Endothelial cell of umbilical vein (primary cell): ENCODE data around the gene DSC1. TPM values are rescaled to one million over a fixed set of nuclear protein-coding genes. Genes with fewer than 3 reads are reported as not detected.

Experiments
- BruUV-seq: library from RNA; stranded (reverse); fragments of 400-500 nt; replicated peaks from 2 replicates; lab custom pipeline; 2021; lab: Mats Ljungman, UMichigan
- CTCF ChIA-PET: fragments of 300-600, 350-600 bp; sonication (Branson Sonifier 250); formaldehyde crosslinking; loops from one replicate; lab custom pipeline; 2021; ENCODE audit warnings: antibody characterized with exemption, inconsistent platforms; lab: Charles Lee
- POLR2A ChIA-PET: fragments of 300-600, 350-600 bp; sonication (Branson Sonifier 250); formaldehyde crosslinking; loops from one replicate; lab custom pipeline; 2021; ENCODE audit warnings: antibody characterized with exemption, inconsistent platforms; lab: Charles Lee
- DNase-seq: peaks from one replicate; pipeline ENCODE4 v3.0.0-alpha.2; 2011; ENCODE audit warnings: low read depth, low spot score
- FAIRE-seq: peaks from 2 replicates; lab custom pipeline; 2011; peaks lifted over from hg19 to GRCh38; lab: Jason Lieb, UNC
- H2AFZ ChIP-seq: 2 replicates; pipeline ENCODE4 v1.6.0; 2012; ENCODE audit warnings: low read depth, low read length, control low read depth, inconsistent platforms
- H3K27ac ChIP-seq: 2 replicates; pipeline ENCODE4 v1.5.1; 2011; ENCODE audit warnings: low read depth, mild to moderate bottlenecking, control low read depth, low read length, moderate library complexity; ENCODE audit not compliant: insufficient read depth
- H3K27me3 ChIP-seq, 2 experiments: 2 replicates each; pipeline versions ENCODE4 v1.6.0 to v1.6.1; 2011; ENCODE audit warnings: low read length in 2 of 2, mixed read lengths in 1 of 2; ENCODE audit not compliant: control insufficient read depth in 2 of 2, insufficient read depth in 2 of 2
- H3K36me3 ChIP-seq, 2 experiments: 2 replicates in 1 of 2; 3 replicates in 1 of 2; pipeline ENCODE4 v1.5.1; 2011; ENCODE audit warnings: low read length in 2 of 2, mild to moderate bottlenecking in 1 of 2, moderate library complexity in 1 of 2; ENCODE audit not compliant: control insufficient read depth in 2 of 2, insufficient read depth in 2 of 2; ENCODE audit errors: extremely low read depth in 1 of 2
- H3K4me1 ChIP-seq: 3 replicates; pipeline ENCODE4 v1.5.1; 2011; ENCODE audit warnings: mild to moderate bottlenecking, low read length; ENCODE audit not compliant: control insufficient read depth, insufficient read depth; ENCODE audit errors: extremely low read depth
- H3K4me2 ChIP-seq: 2 replicates; pipeline ENCODE4 v1.6.1; 2011; ENCODE audit warnings: low read length, control low read depth, mixed read lengths; ENCODE audit not compliant: insufficient read depth
- H3K4me3 ChIP-seq, 3 experiments: fragments of 200-600 bp in 1 of 3; sonication (generic), shearing (Covaris generic) in 1 of 3; replicated peaks in 1 of 3; 2 replicates each; pipeline ENCODE4 v1.5.1; 2011 to 2016; ENCODE audit warnings: control low read depth in 3 of 3, low read length in 3 of 3, mild to moderate bottlenecking in 2 of 3, inconsistent platforms in 1 of 3, low read depth in 1 of 3, moderate library complexity in 1 of 3; ENCODE audit not compliant: insufficient read depth in 1 of 3
- H3K79me2 ChIP-seq: 2 replicates; pipeline ENCODE4 v1.6.0; 2012; ENCODE audit warnings: low read length, inconsistent platforms; ENCODE audit not compliant: control insufficient read depth, insufficient read depth
- H3K9ac ChIP-seq: replicated peaks from 2 replicates; pipeline ENCODE3; 2011; ENCODE audit warnings: low read length, control low read depth; ENCODE audit not compliant: insufficient read depth; ENCODE audit errors: extremely low read depth
- H3K9me1 ChIP-seq: replicated peaks from 3 replicates; pipeline ENCODE4 v1.6.0; 2011; ENCODE audit warnings: mild to moderate bottlenecking, low read length; ENCODE audit not compliant: control insufficient read depth, insufficient read depth; ENCODE audit errors: extremely low read depth
- H3K9me3 ChIP-seq: replicated peaks from 2 replicates; pipeline ENCODE4 v1.5.1; 2012; ENCODE audit warnings: low read length, inconsistent platforms; ENCODE audit not compliant: control insufficient read depth, insufficient read depth
- H4K20me1 ChIP-seq: replicated peaks from 2 replicates; pipeline ENCODE3; 2011; ENCODE audit warnings: mild to moderate bottlenecking, low read length; ENCODE audit not compliant: control insufficient read depth, insufficient read depth; ENCODE audit errors: extremely low read depth
- CTCF ChIP-seq, 2 donors: IDR thresholded peaks; 1 replicate in 1 of 2; 2 replicates in 1 of 2; pipeline ENCODE4 v1.5.1; 2011; ENCODE audit warnings: low read length in 2 of 2, mild to moderate bottlenecking in 2 of 2, moderate library complexity in 2 of 2, control low read depth in 1 of 2, inconsistent platforms in 1 of 2, low read depth in 1 of 2; ENCODE audit not compliant: insufficient read depth in 1 of 2; ENCODE audit errors: extremely low read depth in 1 of 2
- EZH2 ChIP-seq: IDR thresholded peaks from 2 replicates; pipeline ENCODE4 v1.6.1; 2012; ENCODE audit warnings: borderline replicate concordance, low read depth, mild to moderate bottlenecking, moderate library complexity, low read length, inconsistent platforms; ENCODE audit not compliant: severe bottlenecking
- FOS ChIP-seq: IDR thresholded peaks from 2 replicates; pipeline ENCODE4 v1.6.1; 2011; ENCODE audit warnings: mild to moderate bottlenecking, low read length, moderate library complexity, borderline replicate concordance; ENCODE audit not compliant: insufficient read depth
- GATA2 ChIP-seq: IDR thresholded peaks from 2 replicates; pipeline ENCODE4 v1.7.0; 2011; ENCODE audit warnings: low read depth, mild to moderate bottlenecking, moderate library complexity, mixed read lengths, low read length; ENCODE audit not compliant: insufficient read length, insufficient read depth
- JUN ChIP-seq: IDR thresholded peaks from 2 replicates; pipeline ENCODE4 v1.6.1; 2011; ENCODE audit warnings: borderline replicate concordance, low read depth; ENCODE audit not compliant: insufficient read length, insufficient read depth
- MYC ChIP-seq: IDR thresholded peaks from one replicate; pipeline ENCODE4 v1.6.1; 2011; ENCODE audit warnings: mild to moderate bottlenecking, low read depth, low read length
- POLR2A ChIP-seq: IDR thresholded peaks from 2 replicates; pipeline ENCODE4 v1.6.1; 2012; ENCODE audit warnings: low read depth, mild to moderate bottlenecking, control low read depth, low read length
- POLR2AphosphoS5 ChIP-seq: IDR thresholded peaks from 2 replicates; pipeline ENCODE4 v1.6.1; 2012; ENCODE audit warnings: low read depth, mild to moderate bottlenecking, control low read depth, low read length, moderate library complexity; ENCODE audit not compliant: insufficient read depth
- dilution Hi-C: fragments of 300-500 bp; cut with MboI; formaldehyde crosslinking; loops from one replicate; pipeline ENCODE4 v1.15.0; 2019; ENCODE audit warnings: low sequenced_read_pairs; ENCODE audit not compliant: extremely low pct_ligation_motif_present
- intact Hi-C: fragments of 100-400 bp; cut with micrococcal nuclease; formaldehyde crosslinking; loops from one replicate; pipeline ENCODE4 v1.10.0; 2022
- polyA plus RNA-seq, 4 experiments: library from polyadenylated mRNA; depleted of rRNA in 3 of 4; stranded (reverse) in 3 of 4; unstranded in 1 of 4; fragments of >200 nt; gene quantifications; 2 replicates each; pipeline versions ENCODE4 v1.2.1 to v1.2.3, GENCODE V29; 2011 to 2012; ENCODE audit warnings: missing spikeins in 1 of 4
- total RNA-seq: library from RNA; stranded (reverse); gene quantifications from 2 replicates; pipeline ENCODE4 v1.2.3, GENCODE V29; 2021
- TF ChIP-seq, protein P1 (sequence below): IDR thresholded peaks from 2 replicates; pipeline ENCODE4 v1.6.1; 2011; ENCODE audit not compliant: insufficient read depth, insufficient read length

Gene DSC1
- total and polyA plus RNA-seq, 2 donors (not counting 3 experiments of a cell fraction or from before 2014, with no cell fraction given), result not detected

DNA sequence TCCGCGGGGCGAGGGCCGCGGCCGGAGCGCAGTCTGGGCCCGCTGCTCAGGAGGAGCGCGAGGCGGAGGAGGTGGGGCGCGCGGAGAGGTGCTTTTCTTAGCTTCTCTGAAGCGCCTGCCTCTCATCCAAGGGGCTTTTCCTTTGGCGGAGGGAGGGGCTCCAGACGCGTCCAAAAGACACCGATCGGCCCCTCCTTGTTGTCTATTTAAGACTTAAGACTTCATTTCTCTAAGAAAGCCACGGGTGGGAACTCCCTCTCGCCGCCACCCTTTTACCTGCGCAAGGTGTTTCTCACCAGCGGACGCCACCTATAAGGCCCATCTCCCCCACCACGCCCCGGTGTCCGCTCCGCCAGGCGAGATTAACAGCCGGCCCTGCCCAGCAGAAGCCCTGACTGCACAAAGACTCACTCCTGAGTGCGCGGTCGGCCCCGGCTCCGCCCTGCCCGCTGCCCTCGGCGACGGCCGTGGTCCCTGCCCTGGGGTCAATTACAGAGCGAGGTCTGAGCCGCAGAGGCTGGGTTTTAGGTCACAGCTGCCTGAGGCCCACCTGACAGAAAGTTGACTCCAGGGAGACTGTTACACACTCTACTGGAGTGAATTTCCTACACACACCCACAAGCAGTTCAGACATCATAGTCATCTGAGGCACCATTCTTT lies 60.5 kb downstream of the DSC1 start, which contains the start of gene DSC2:
Gene DSC2 (minus strand): TSS at position 397 of the 660 bp plus-strand sequence. CDS start 450 bp downstream, outside the sequence.
- POLR2A ChIA-PET, result no interaction called here
- TF ChIP-seq JUN (no peak), CTCF (IDR thresholded peaks at IDR 0.05; ENCODE audit: extremely low read depth in 1 of 2, insufficient read depth in 1 of 2, low read depth in 1 of 2, low read length in 2 of 2) (no peak), EZH2 (no peak), MYC (no peak), POLR2AphosphoS5 (no peak), POLR2A (no peak), GATA2 (no peak), FOS (no peak)
- TF ChIP-seq, protein P1, sequence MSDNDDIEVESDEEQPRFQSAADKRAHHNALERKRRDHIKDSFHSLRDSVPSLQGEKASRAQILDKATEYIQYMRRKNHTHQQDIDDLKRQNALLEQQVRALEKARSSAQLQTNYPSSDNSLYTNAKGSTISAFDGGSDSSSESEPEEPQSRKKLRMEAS, result no peak
- no peaks in the 10 kb centered on the region for H3K36me3 ChIP-seq
- H3K9ac ChIP-seq, result no peak within 1 kb of the TSS
- H3K4me2 ChIP-seq, result no peak within 1 kb of the TSS
- no peak within 1 kb of the TSS for H2AFZ ChIP-seq
- no peaks in the 10 kb centered on the region for H3K79me2 ChIP-seq
- FAIRE-seq, result no peak
- intact Hi-C loops (no loop called here), dilution Hi-C loops (no loop called here)
- peak within 1 kb of the TSS in 1 of 3 experiments; percentile 16 for H3K4me3 ChIP-seq
- BruUV-seq, result no TSS peak
- H4K20me1 ChIP-seq, result no peaks in the 10 kb centered on the region
- no peaks in the 10 kb centered on the region for H3K9me1 ChIP-seq
- peaks cover 9 to 24% of the 10 kb centered on the region in 2 experiments for H3K27me3 ChIP-seq
- no peaks in the 10 kb centered on the region for H3K9me3 ChIP-seq
- CTCF ChIA-PET, result no interaction called here
- H3K27ac ChIP-seq, result no peak within 1 kb of the TSS
- DNase-seq, result no peak
- H3K4me1 ChIP-seq, result no peaks in the 10 kb centered on the region
